Measurements from ENCODE around the gene INPP5B. TPM values are rescaled to one million over a fixed set of nuclear protein-coding genes. Genes with fewer than 3 reads are reported as not detected.

Gene INPP5B
- total and polyA plus RNA-seq, 9 of the 15 experiments (the other 6 are each of a cell fraction or from before 2014, with no cell fraction given): 14.1 to 28.7 (median 20.9) TPM

DNA sequence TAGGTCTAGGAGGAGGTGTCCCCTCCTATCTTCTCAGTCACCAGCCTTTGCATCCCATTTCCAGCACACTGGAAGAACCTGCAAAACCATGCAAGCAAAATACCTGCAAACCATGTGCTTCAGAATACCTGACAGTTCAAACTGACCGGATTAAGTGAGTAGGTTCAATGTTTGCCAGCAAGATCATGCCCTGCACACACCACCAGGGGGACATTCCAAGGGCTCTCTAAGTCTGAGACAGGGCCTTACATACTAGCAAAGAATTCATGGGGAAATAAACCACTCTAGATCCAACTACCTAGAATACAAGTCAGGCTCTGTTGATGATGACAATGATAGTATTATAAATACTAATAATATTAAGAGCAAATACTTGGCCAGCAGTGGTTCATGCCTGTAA is 27.6 kb downstream of the INPP5B start:
- ChIA-PET CTCF (ENCODE audit: low intra/inter-chr PET ratio) (no interaction called here), POLR2A (no interaction called here)
- Histone ChIP-seq H3K9me3 (replicated peaks; ENCODE audit: control insufficient read depth, insufficient read depth, low read depth, low read length) (no peaks in the 10 kb centered on the region), H3K79me2 (ENCODE audit: control insufficient read depth, insufficient read depth, low read length) (peaks cover 72% of the 10 kb centered on the region), H3K27ac (ENCODE audit: extremely low read depth, low read depth, low read length) (no peak overlapping the region), H3K4me3 (no peak overlapping the region), H3K27me3 (ENCODE audit: control insufficient read depth in 2 of 2, insufficient read depth in 2 of 2, low read length in 2 of 2) (no peaks in the 10 kb centered on the region), H3K9me1 (ENCODE audit: control insufficient read depth, insufficient read depth, low read length) (no peaks in the 10 kb centered on the region), H2AFZ (ENCODE audit: low read depth, low read length) (no peak overlapping the region), H3K4me1 (replicated peaks in 1 of 2; ENCODE audit: control insufficient read depth in 2 of 2, insufficient read depth in 2 of 2, low read length in 2 of 2) (peaks cover 41 to 45% of the 10 kb centered on the region in 2 experiments; a peak in 4 of 5 replicates), H3K36me3 (ENCODE audit: control insufficient read depth, insufficient read depth, low read length) (peaks cover 11% of the 10 kb centered on the region), H4K20me1 (replicated peaks; ENCODE audit: control insufficient read depth, insufficient read depth, low read length) (no peaks in the 10 kb centered on the region), H3K9ac (ENCODE audit: insufficient read depth in 1 of 2, low read depth in 2 of 2, low read length in 2 of 2) (no peak overlapping the region), H3K4me2 (ENCODE audit: insufficient read depth, low read length) (no peak overlapping the region)
- in situ Hi-C loops (cut with MboI) (no loop called here), intact Hi-C loops (cut with micrococcal nuclease) (no loop called here)
- ATAC-seq (peak; percentile 60), DNase-seq (ENCODE audit: extremely low read depth in 1 of 4, low spot score in 3 of 4) (peak; percentile 37 to 62 (median 48)), FAIRE-seq (no peak)
- WGBS (ENCODE audit: insufficient coverage, low coverage, missing lambda C conversion rate): 44% methylated on average over 1 of the region's 1 CpG
- no TSS peak for BruUV-seq (replicated peaks)
- TF ChIP-seq, protein P1, sequence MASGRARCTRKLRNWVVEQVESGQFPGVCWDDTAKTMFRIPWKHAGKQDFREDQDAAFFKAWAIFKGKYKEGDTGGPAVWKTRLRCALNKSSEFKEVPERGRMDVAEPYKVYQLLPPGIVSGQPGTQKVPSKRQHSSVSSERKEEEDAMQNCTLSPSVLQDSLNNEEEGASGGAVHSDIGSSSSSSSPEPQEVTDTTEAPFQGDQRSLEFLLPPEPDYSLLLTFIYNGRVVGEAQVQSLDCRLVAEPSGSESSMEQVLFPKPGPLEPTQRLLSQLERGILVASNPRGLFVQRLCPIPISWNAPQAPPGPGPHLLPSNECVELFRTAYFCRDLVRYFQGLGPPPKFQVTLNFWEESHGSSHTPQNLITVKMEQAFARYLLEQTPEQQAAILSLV (tag; IDR thresholded peaks at IDR 0.05): no peak
- TF ChIP-seq SAP30 (IDR thresholded peaks at IDR 0.05; ENCODE audit: borderline replicate concordance, insufficient read depth, low read depth, low read length, poor library complexity, severe bottlenecking): no peak
- TF ChIP-seq TEAD4 (IDR thresholded peaks at IDR 0.05; ENCODE audit: low read length): peak; percentile 62
- no peak for TF ChIP-seq TEAD4 (CRISPR knock-in tag; IDR thresholded peaks at IDR 0.05; ENCODE audit: borderline replicate concordance)
- no peak for TF ChIP-seq ZNF174 (CRISPR knock-in tag; IDR thresholded peaks at IDR 0.05)
- TF ChIP-seq ZNF12 (CRISPR knock-in tag; IDR thresholded peaks at IDR 0.05): no peak
- no peak for TF ChIP-seq ZBTB12 (CRISPR knock-in tag; IDR thresholded peaks at IDR 0.05)
- TF ChIP-seq BRF1 (IDR thresholded peaks at IDR 0.05; ENCODE audit: borderline replicate concordance, extremely low read depth, insufficient read length): no peak
- TF ChIP-seq TEAD1 (CRISPR knock-in tag; IDR thresholded peaks at IDR 0.05): peak in 1 of 2 experiments; percentile 95; a peak in 2 of 4 replicates
- TF ChIP-seq ZNF184 (CRISPR knock-in tag; IDR thresholded peaks at IDR 0.05): no peak
- TF ChIP-seq NFIC (IDR thresholded peaks at IDR 0.05): no peak
- TF ChIP-seq SMC3 (conservative IDR thresholded peaks at IDR 0.05; ENCODE audit: insufficient read depth, low read depth, low read length): peak; percentile 49; the same call in 1 of the 2 replicates
- TF ChIP-seq ZNF224 (CRISPR knock-in tag; IDR thresholded peaks at IDR 0.05): no peak
- no peak for TF ChIP-seq PURB (CRISPR knock-in tag; IDR thresholded peaks at IDR 0.05; ENCODE audit: low read depth)
- TF ChIP-seq RAD21 (CRISPR knock-in tag; conservative IDR thresholded peaks at IDR 0.05 in 1 of 2, IDR thresholded peaks at IDR 0.05 in 1 of 2): peak in 1 of 2 experiments; percentile 45; a peak in 2 of 4 replicates
- peak; percentile 80 for TF ChIP-seq TEAD2 (tag; IDR thresholded peaks at IDR 0.05)
- TF ChIP-seq ZNF507 (tag; conservative IDR thresholded peaks at IDR 0.05): no peak
- no peak for TF ChIP-seq ZSCAN29 (IDR thresholded peaks at IDR 0.05)
- TF ChIP-seq ZNF253 (CRISPR knock-in tag; conservative IDR thresholded peaks at IDR 0.05): no peak
- TF ChIP-seq ZBTB17 (CRISPR knock-in tag; IDR thresholded peaks at IDR 0.05): no peak
- peak; percentile 77 for TF ChIP-seq CTCFL (IDR thresholded peaks at IDR 0.05; ENCODE audit: borderline replicate concordance, insufficient read depth, low read depth, low read length, poor library complexity, severe bottlenecking)

Data from K562 (cell line).